ENCODE data around the gene TUBD1.
A peak's percentile ranks its signal among the peaks of the same experiment; 100 is the strongest.

- TF ChIP-seq ZNF8 (CRISPR knock-in tag; IDR thresholded peaks at IDR 0.05) (no peak), PATZ1 (CRISPR knock-in tag; IDR thresholded peaks at IDR 0.05; ENCODE audit: borderline replicate concordance) (peak; percentile 49), SNAI2 (CRISPR knock-in tag; IDR thresholded peaks at IDR 0.05) (no peak), CREB5 (CRISPR knock-in tag; IDR thresholded peaks at IDR 0.05; ENCODE audit: low read depth) (peak; percentile 90)
These were observed 63.3 kb downstream of the TUBD1 start for GRCh38 chr17:59829217-59830006.

Data from SK-N-SH treated with all-trans-retinoic acid at 6 μM for 48 hours (cell line).